GM19240 (cell line): ENCODE data around the gene OR4F15.

ENCODE experiments used
- DNase-seq: peaks from one replicate; pipeline ENCODE4 v3.0.0; 2011; ENCODE audit warnings: low spot score; ENCODE audit not compliant: insufficient read length

OR4F15 gene

DNA sequence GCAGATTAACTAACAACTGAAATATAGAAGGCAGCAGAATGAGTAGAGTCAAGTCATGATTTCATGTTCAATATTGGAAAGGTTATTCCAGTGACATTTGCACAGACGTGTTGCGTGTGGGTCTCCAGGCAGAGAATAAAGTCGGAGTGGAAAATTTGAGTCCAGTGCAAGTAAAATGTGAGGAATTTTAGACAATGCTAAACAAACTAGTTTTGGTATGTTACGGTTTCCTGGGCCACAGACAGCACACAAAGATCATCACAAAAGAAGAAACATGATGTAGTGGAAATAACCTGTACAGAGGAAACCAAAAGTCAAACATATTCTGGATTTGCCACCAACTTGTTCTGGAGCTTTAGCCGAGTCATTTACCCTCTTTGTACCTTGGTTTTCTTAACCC is 8.3 kb upstream of the OR4F15 start:
- DNase-seq, result no peak

DNA sequence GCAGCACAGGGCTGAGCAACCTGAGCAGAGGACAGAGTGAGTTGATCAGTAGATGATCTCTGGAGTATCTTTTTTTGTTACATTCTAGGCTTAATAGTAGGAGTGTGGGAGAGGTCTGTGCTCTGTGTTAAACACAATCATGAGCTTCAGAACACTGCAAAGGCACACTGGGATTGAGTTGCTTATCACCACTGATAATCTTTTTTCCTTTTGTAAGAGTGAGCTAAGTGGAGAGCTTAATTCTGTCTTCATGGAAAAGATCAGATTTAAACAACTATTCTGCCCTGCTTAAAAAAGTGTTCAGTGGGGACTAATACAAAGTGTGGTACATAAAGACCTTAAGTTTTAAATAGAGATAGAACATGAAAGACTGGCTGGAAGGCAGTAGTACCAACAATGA is 7.6 kb upstream of the OR4F15 start:
- no peak for DNase-seq

DNA sequence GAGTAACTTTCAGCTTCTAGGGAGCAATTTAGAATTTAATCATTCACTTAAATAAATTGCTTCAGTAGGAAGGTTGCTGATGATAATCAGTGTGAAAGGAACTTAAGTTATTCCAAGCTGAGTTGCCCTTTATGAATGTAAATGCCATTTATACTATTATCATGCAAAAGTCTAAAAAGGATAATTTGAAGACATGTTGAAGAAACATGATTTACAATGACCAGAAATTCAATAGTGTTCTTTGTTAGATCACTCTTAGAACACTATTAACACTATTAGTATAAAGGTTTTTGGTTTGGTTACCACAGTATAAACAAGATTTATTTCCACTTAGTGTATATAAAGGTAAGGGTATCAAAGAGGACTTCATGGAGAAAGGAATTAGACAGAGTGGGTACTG is 7.1 kb upstream of the OR4F15 start:
- DNase-seq, result no peak

DNA sequence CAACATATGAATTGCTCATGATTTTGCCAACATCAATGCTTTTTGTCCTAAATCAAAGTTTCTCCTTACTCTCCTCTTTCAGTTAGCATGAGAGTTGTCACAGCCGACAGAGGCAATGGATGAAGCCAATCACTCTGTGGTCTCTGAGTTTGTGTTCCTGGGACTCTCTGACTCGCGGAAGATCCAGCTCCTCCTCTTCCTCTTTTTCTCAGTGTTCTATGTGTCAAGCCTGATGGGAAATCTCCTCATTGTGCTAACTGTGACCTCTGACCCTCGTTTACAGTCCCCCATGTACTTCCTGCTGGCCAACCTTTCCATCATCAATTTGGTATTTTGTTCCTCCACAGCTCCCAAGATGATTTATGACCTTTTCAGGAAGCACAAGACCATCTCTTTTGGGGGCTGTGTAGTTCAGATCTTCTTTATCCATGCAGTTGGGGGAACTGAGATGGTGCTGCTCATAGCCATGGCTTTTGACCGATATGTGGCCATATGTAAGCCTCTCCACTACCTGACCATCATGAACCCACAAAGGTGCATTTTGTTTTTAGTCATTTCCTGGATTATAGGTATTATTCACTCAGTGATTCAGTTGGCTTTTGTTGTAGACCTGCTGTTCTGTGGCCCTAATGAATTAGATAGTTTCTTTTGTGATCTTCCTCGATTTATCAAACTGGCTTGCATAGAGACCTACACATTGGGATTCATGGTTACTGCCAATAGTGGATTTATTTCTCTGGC is 6.2 kb upstream of the OR4F15 start:
- no peak for DNase-seq

DNA sequence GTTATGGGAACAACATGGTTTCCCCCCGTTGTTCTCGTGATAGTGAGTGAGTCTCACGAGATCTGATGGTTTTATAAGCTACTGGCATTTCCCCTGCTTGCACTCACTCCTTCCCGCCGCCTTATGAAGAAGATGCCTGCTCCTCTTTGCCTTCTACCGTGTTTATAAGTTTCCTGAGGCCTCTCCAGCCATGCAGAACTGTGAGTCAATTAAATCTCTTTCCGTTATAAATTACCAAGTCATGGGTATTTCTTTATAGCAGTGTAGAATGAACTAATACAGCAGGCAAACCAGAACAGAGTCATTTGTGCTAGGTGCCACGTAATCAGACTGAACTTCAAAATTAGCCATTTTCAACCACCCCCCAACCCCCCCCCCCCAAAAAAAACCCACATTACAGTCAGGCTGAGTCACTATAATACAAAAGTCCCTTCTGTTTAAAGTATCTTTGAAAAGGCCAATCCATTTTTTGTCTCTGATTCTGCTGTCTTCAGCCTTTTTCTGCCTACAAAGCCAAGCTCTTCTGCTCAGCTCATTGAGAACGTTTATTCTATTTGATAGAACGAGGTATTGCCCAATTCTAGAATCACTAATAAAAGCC is 4.6 kb upstream of the OR4F15 start:
- no peak for DNase-seq

DNA sequence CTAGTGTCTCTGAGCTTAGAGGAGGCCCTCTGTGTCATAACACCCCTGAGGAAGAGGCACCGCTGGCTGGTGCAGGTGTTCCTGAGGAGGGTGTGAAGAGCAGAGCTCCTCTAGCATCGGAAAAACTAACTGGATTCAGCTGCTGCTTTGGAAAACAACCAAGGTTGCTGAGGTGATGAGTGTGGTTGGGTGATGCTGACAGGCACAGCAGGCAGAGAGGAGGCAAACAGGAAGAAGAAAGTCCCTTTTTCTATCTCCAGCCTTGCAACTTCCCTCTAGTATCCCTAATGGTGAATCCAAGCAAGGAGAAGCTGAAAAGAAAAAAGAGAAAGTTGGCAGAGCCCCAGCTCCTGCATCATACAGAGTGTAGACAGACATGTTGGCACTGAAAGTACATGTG is 3.8 kb upstream of the OR4F15 start:
- DNase-seq, result no peak

DNA sequence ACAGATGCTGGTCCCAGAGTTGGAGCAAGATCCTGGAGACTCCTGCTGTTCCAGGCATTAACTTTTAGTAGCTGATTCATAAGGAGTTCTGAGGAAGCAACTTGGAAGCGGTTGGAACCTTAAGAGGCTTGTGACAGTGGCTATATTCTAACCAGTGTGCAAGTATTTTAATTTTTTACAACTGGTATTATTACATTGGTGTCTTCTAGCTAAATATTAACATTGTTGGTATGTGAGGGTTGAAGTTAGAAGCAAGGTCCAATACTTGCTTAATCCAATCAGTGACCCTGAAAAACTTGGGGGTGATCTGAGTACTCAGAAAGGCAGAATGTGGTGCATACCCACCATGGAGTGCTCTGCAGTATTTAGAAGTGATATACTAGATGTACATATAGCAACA is 1.5 kb upstream of the OR4F15 start:
- no peak for DNase-seq

DNA sequence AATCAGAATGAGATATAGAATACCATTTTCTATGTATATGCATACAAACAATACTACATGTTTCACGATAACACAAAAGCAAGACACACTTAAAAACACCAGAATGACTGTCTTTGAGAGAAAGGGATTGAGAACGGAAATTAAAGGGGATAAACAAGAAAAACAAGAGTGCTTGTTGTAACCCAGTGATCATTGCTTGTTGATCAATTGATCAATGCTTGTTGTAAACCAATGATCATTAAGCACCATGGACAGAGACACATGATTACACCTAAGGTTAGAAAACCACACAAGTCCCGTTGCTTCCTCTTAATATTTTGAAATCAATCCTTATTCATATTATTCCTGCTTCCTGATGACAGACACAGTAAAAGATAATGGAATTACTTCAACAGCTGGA is 1.1 kb upstream of the OR4F15 start:
- DNase-seq, result no peak

DNA sequence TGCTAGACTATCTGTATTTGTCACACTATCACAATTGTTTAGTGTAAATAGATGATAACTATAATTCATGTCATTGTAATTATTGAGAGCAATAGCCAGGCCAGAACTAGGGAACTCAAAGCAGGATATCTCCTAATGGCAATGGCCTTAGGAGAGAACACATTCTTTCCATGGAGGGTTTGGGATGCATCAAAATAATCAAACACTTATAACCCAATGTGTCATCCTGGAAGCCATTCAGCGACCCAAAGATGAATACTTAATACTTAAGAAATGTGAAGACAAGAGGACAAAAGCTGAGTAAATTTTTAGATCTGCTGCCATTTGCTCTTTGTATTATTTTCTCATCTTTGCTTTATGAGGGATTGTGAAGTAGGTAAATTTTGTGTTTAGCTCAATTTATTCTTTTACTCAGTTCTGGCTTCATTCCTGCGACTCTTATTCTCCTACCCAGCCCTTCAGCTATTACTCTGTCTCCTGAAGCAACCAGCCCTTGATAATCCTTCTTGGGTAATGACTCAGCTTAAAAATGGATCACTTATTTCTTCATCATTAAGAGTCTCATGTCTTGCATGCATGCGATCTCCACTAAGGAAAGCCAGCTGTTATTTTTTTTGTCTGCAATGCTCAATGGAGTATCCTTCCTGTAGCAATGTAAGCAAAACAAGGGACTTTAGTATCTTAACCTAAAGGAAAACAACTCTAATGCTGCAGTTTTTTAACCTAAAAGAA is 2.0 kb downstream of the OR4F15 start:
- DNase-seq, result no peak

DNA sequence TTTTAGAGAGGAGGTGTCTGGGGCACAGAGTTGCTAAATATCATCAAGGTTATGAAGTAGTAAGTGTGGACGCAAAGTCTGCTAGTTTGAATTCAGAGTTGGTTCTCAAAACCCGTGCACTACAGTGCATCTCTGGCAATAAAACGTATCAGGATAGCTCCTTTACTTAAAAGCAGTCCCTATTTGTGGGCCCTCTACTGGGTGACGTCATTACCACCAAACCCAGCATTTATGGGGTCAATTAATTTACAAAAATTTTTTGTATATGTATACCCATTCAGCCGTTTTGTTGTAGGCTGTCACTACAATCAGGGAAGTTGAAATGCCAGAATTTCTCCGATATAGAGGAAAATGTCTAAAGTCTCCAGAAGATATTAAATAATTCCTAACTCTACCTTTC is 8.8 kb downstream of the OR4F15 start:
- no peak for DNase-seq

DNA sequence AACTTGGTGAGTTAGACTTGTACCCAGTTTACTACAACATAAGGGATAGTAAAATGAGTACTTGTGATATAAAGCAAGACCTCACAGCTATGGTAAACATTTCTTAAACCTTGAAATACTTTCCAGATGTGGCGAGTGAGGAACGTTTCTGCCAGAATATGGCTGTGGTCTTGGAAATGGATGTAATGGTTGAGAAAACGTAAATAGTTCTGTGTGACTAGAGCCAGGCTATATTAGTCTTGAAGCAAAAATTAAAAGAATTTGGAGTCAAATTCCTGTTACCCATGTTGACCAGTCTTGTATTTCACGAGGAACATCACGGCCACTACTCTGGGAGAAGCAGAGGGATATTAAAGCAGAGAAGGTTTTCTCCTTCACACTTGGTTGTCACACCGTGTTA is 15.3 kb downstream of the OR4F15 start:
- no peak for DNase-seq

DNA sequence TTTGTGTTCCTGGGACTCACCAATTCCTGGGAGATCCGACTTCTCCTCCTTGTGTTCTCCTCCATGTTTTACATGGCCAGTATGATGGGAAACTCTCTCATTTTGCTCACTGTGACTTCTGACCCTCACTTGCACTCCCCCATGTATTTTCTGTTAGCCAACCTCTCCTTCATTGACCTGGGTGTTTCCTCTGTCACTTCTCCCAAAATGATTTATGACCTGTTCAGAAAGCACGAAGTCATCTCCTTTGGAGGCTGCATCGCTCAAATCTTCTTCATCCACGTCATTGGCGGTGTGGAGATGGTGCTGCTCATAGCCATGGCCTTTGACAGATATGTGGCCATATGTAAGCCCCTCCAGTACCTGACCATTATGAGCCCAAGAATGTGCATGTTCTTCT is 16.8 kb downstream of the OR4F15 start:
- no peak for DNase-seq

DNA sequence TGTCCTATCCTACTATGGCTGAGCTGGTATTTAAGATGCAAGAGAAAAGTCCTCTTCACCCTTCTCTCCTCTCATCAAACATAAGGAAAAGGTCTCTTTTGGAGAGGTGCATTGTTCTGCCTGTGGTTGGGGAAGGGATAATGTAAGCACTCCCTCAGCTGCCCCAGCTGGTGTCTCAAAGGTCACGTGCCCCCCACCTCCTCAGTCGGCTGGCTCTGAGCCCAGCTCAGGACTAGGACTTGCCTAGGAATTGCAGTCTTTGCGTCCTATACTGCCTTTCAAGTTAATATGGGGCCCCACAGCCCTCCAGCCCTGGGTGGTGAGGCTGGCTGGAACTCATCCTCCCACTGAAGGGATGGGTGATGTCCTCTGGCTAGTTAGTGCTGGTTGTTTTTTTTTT is 29.7 kb downstream of the OR4F15 start:
- no peak for DNase-seq

DNA sequence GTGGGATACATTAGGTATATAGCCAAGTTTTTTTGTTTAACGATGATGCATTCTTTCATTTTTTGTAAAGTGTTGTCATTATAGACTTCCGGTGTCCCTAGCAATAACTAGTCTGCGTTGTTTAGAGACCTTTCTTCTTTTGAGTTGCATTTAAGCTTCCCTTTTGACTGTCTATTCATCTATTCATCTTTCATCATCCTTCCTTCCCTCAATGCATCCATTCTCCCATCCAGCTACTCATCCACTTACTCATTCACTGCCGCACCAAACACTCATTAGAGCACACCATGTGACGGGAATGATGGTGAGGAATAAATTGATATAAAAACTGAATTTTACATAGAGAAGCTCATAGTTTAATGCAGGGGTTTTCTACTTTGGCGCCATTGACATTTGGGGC is 32.9 kb downstream of the OR4F15 start:
- no peak for DNase-seq

DNA sequence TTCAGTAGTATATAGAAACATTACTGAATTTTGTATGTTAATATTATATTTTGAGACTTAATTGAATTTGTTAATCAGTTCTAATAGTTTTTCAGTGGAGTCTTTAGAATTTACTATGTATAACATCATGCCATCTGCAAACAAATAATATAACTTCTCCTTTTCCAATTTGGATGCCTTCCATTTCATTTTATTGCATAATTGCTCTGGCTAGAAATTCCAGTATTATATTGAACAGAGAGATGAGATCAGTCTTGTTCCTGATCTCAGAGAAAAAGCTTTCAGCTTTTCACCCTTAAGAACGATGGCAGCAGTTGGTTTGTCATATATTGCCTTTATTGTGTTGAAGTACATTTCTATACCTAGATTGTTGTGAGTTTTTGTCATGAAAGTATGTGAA is 40.4 kb downstream of the OR4F15 start:
- no peak for DNase-seq
